Measurements from ENCODE around the gene VARS1.

DNA sequence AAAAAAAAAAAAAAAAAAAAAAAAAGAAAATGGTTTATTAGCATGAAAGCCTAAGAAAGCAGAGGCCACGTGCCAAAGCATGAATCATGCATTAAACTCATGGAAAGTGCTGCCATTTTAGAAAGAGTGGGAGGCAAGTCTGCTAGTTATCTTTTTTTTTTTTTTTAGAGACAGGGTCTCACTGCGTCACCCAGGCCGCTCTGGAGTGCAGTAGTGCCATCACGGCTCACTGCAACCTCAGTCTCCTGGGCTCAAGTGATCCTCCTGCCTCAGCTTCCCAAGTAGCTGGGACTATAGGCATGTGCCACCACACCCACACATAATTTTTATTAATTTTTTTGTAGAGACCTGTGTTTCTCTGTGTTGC is 23.6 kb downstream of the VARS1 start:
- TF ChIP-seq POLR2A (IDR thresholded peaks at IDR 0.05) (no peak), CTCF (IDR thresholded peaks at IDR 0.05) (no peak)
